Lung (tissue), 12 donors: ENCODE data around the gene CALHM5. TPM values are rescaled to one million over a fixed set of nuclear protein-coding genes. Genes with fewer than 3 reads are reported as not detected.
A peak's percentile ranks its signal among the peaks of the same experiment; 100 is the strongest.

Source experiments
- ATAC-seq: fragments of 200-7000 bp; cut with Tn5 transposase; one replicate; pipeline ENCODE4 v1.9.1; 2020; ENCODE audit warnings: moderate number of reproducible peaks; ENCODE audit not compliant: insufficient read depth, low FRiP score
- DNase-seq, 3 donors: peaks; one replicate each; pipeline ENCODE4 v3.0.0-alpha.2; 2013 to 2017
- H3K27ac ChIP-seq, 2 donors: one replicate each; pipeline ENCODE4 v1.5.1; 2013; ENCODE audit warnings: mild to moderate bottlenecking in 2 of 2, moderate library complexity in 2 of 2, control low read depth in 1 of 2, inconsistent platforms in 1 of 2, low read depth in 1 of 2, low read length in 1 of 2
- H3K27me3 ChIP-seq, 3 donors: one replicate each; pipeline ENCODE4 v1.5.1; 2013; ENCODE audit warnings: low read length in 2 of 3; ENCODE audit not compliant: control insufficient read depth in 3 of 3, insufficient read depth in 3 of 3
- H3K36me3 ChIP-seq, 4 donors: one replicate each; pipeline ENCODE4 v1.5.1; 2013; ENCODE audit warnings: low read length in 4 of 4, mild to moderate bottlenecking in 1 of 4, moderate library complexity in 1 of 4; ENCODE audit not compliant: control insufficient read depth in 4 of 4, insufficient read depth in 4 of 4
- H3K4me1 ChIP-seq, 5 donors: one replicate each; pipeline ENCODE4 v1.5.1; 2013; ENCODE audit warnings: low read length in 5 of 5, mild to moderate bottlenecking in 2 of 5, moderate library complexity in 1 of 5; ENCODE audit not compliant: control insufficient read depth in 5 of 5, insufficient read depth in 5 of 5
- H3K4me3 ChIP-seq: one replicate; pipeline ENCODE4 v1.5.1; 2013; ENCODE audit warnings: mild to moderate bottlenecking, control low read depth, moderate library complexity
- H3K9ac ChIP-seq, 2 donors: one replicate each; pipeline ENCODE4 v1.5.1; 2013; ENCODE audit warnings: low read length in 2 of 2, control low read depth in 1 of 2; ENCODE audit not compliant: insufficient read depth in 1 of 2
- H3K9me3 ChIP-seq, 4 donors: one replicate each; pipeline ENCODE4 v1.5.1; 2013; ENCODE audit warnings: low read length in 3 of 4, mild to moderate bottlenecking in 1 of 4, moderate library complexity in 1 of 4; ENCODE audit not compliant: control insufficient read depth in 4 of 4, insufficient read depth in 3 of 4
- CTCF ChIP-seq: IDR thresholded peaks from 2 replicates; pipeline ENCODE4 v1.5.1; 2012; ENCODE audit warnings: mild to moderate bottlenecking; ENCODE audit errors: control extremely low read depth, extremely low read depth
- WGBS, 2 donors: extraction: QIAGEN DNeasy Blood & Tissue Kit; methylation state at CpG; one replicate each; pipeline ENCODE4 v1.1.7; 2013; 5-methylcytosine and 5-hydroxymethylcytosine counted together
- polyA plus RNA-seq, 2 donors: library from polyadenylated mRNA; stranded (reverse); fragments of 200-250 nt; gene quantifications; one replicate each; pipeline ENCODE4 v1.2.1, GENCODE V29; 2013
- total RNA-seq, 2 donors: library from RNA; depleted of rRNA in 1 of 2; stranded (reverse); fragments of >200 nt in 1 of 2; gene quantifications; one replicate each; pipeline ENCODE4 v1.2.1, GENCODE V29; 2014 to 2021
- donor health status: control.
- donor health status: control.
- donor health status: Bipolar disorder and iron deficiency.
- donor health status: healthy.
- donor health status: DM: yes; HTN: yes; CAD: no.

The CALHM5 gene
- total and polyA plus RNA-seq, 4 donors: 0.41 to 3.0 (median 1.0) TPM

DNA sequence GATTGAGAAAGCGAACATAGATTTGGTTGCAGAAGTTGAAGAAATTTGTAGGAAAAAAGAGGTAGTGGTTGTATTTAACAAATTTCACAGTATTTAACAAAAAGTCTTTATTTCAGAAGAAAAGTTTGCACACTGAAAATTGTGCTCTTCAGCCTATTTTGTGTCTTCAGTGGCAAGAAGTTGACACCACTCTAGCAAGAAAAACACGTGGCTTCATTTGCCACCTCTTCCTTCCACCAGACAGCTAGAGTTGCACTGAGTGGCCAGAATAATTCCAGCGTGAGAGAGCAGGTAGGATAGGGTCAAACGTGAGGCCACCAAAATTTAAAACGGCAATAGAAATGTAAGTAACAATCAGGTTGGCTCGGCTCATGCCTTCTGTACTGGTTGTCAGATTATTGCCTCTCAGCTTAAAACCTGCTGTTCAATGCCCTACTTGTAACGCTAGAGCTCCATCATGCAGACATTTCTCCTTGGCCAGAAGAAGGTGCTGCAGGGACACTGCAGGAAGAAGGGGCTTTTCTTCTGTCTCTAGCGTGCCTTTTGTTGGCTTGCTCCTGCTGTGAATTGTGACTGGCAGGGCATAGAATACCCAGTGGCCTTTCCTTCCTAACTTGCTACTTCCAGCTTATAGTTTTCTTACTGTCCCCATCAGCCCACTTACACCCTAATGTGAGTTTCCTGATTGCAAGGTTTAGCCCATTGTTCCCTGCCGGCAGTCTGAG, 22.0 kb downstream of the CALHM5 start:
- Histone ChIP-seq H3K4me1 (peaks cover 0 to 19% (median 7%) of the 10 kb centered on the region in 5 donors), H3K9ac (no peak overlapping the region), H3K36me3 (no peaks in the 10 kb centered on the region), H3K27ac (no peak overlapping the region), H3K9me3 (no peaks in the 10 kb centered on the region), H3K4me3 (no peak overlapping the region), H3K27me3 (no peaks in the 10 kb centered on the region)
- TF ChIP-seq CTCF: no peak
- no peak for DNase-seq
- no peak for ATAC-seq
- 75 to 78% methylated on average over 9 of the region's 9 CpGs for WGBS, 2 donors

DNA sequence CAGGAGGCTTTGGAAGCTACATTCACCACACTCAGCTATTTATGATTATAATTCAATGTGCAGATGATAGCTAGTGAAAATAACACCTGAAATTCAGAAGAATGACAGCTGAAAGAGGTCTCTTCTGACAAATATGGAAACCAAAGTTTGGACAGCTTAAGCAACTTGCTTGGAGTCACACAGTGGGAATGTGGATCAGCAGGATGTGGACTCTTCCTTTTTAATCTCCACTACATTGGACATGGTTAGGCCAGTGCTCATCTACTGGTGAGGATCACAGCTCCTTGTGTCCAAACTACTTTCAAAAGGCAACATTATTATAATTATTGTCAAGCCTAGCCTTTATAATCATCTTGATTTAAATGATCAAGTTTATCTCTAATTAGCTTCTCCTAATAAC, 23.7 kb downstream of the CALHM5 start:
- ATAC-seq (no peak), DNase-seq (no peak)
- Histone ChIP-seq H3K4me3 (no peak overlapping the region), H3K9ac (no peak overlapping the region), H3K27ac (no peak overlapping the region), H3K36me3 (no peaks in the 10 kb centered on the region), H3K4me1 (peaks cover 0 to 5% (median 0%) of the 10 kb centered on the region in 5 donors), H3K27me3 (no peaks in the 10 kb centered on the region), H3K9me3 (no peaks in the 10 kb centered on the region)
- no peak for TF ChIP-seq CTCF

DNA sequence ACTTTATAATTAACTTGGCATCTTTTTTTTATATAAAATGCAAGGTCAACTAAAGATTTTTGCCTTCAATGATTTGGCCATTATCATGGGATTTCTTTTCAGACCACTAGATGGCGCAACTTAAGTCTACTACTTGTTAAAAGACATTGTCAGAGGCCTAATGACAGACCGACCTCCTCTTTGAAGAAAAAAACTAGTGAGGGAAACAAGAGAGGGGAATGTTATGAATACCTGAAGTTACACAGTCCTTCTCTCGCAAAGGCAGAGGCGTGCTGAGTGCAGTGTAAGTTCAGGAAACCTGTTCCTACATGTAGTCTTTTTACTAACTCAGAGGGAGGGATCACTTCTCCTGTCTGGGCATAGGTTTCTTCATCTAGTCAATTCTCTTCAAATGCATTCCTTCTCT, 24.8 kb downstream of the CALHM5 start:
- H3K27me3 ChIP-seq: no peaks in the 10 kb centered on the region
- H3K36me3 ChIP-seq: no peaks in the 10 kb centered on the region
- no peak overlapping the region for H3K4me3 ChIP-seq
- peaks cover 0 to 5% (median 0%) of the 10 kb centered on the region in 5 donors for H3K4me1 ChIP-seq
- ATAC-seq (no peak), DNase-seq (peak; percentile 22 to 76 (median 74))
- peak; percentile 62 for TF ChIP-seq CTCF
- no peaks in the 10 kb centered on the region for H3K9me3 ChIP-seq
- no peak overlapping the region for H3K9ac ChIP-seq
- WGBS, 2 donors: 15 to 21% methylated on average over 4 of the region's 4 CpGs
- no peak overlapping the region for H3K27ac ChIP-seq

DNA sequence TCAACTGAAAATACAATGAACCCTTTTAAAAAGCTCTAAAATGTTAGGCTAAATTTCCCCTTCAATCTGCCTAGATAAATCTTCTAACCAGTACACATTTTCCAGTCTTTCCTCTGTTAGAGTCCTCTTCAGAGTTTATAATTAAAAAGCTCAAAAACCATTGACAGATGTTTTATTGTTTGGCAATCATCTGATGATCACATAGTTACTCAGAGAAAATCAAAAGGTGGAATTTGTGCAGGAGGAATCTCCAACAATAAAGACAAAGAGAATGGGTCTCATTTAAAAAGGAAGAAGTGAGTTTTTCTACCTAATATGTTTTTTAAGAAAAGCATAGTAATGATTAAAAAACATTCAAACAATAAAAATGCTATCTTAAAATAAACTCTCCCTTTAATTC, 31.0 kb downstream of the CALHM5 start:
- Histone ChIP-seq H3K36me3 (no peaks in the 10 kb centered on the region), H3K27me3 (no peaks in the 10 kb centered on the region), H3K4me1 (peaks cover 0 to 5% (median 0%) of the 10 kb centered on the region in 5 donors), H3K9me3 (no peaks in the 10 kb centered on the region), H3K9ac (no peak overlapping the region), H3K27ac (no peak overlapping the region), H3K4me3 (no peak overlapping the region)
- DNase-seq: no peak
- no peak for ATAC-seq
- TF ChIP-seq CTCF: no peak
